ENCODE data around the gene RARG.

- TF ChIP-seq CTCF (IDR thresholded peaks at IDR 0.05; ENCODE audit: extremely low read depth in 1 of 2, insufficient read depth in 1 of 2, low read depth in 1 of 2, low read length in 2 of 2) (no peak), EZH2 (IDR thresholded peaks at IDR 0.05; ENCODE audit: borderline replicate concordance, low read depth, low read length, severe bottlenecking) (no peak), POLR2A (IDR thresholded peaks at IDR 0.05; ENCODE audit: low read depth, low read length) (no peak), MYC (IDR thresholded peaks at IDR 0.05; ENCODE audit: low read depth, low read length) (no peak)
Measured at GRCh38 chr12:53199700-53200099, 32.3 kb downstream of the RARG start.
